Renal cortex interstitium (tissue), 11 donors: ENCODE data around the gene ARRDC2. TPM values are rescaled to one million over a fixed set of nuclear protein-coding genes. Genes with fewer than 3 reads are reported as not detected.
A peak's percentile ranks its signal among the peaks of the same experiment; 100 is the strongest.
"Not testable (repeated sequence)": the region's sequence is repeated elsewhere in the genome, so short reads cannot be mapped to it uniquely, and the experiment has no call there.

Experiments
- DNase-seq, 11 donors: peaks; one replicate each; pipeline ENCODE4 v3.0.0-alpha.2; 2013; ENCODE audit warnings: low read depth in 9 of 11, low spot score in 4 of 11; ENCODE audit errors: extremely low read depth in 1 of 11
- polyA plus RNA-seq, 3 donors: library from polyadenylated mRNA; unstranded; fragments of 120-200 nt; gene quantifications; one replicate each; pipeline ENCODE4 v1.2.1, GENCODE V29; 2013; ENCODE audit not compliant: insufficient read length in 3 of 3

ARRDC2 gene
- polyA plus RNA-seq, 3 donors = 3.4 to 7.5 (median 3.8) TPM

DNA sequence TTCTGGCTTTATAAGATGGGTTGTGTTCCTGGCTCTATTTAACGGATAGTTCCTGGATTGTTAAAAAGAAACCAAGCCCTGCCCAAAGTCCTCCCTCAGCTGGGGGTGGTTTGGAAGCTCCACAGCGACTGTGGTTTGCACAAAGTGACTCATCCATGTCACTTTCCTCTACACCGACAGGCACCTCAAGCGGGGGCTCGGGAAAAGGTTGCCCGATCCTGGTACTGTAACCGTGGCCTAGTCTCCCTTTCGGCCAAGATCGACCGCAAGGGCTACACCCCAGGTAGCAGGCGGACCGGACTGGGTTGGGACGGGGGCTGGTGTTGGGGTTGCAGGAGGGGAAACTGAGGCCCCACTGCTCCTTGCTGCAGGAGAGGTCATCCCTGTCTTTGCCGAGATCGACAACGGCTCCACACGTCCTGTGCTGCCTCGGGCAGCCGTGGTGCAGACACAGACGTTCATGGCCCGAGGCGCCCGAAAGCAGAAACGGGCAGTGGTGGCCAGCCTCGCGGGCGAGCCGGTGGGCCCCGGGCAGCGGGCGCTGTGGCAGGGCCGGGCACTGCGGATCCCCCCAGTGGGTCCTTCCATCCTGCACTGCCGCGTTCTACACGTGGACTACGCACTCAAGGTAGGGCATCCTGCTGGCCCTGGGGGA is 1.6 kb downstream of the ARRDC2 start:
- no peak for DNase-seq

DNA sequence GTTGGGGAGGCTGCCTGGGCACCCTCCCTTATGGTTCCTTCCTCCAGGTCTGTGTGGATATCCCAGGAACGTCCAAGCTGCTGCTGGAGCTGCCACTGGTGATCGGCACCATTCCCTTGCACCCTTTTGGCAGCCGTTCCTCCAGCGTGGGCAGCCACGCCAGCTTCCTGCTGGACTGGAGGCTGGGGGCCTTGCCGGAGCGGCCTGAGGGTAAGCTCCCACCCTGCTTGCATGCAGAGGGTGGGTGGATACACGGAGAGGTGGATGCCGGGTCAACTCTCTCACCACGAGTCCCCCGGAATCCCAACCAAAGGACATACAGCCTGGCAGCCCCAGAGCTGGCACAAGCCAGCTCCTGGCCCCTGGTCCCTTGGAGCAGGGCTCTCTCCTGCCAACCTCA is 2.2 kb downstream of the ARRDC2 start:
- DNase-seq = no peak

DNA sequence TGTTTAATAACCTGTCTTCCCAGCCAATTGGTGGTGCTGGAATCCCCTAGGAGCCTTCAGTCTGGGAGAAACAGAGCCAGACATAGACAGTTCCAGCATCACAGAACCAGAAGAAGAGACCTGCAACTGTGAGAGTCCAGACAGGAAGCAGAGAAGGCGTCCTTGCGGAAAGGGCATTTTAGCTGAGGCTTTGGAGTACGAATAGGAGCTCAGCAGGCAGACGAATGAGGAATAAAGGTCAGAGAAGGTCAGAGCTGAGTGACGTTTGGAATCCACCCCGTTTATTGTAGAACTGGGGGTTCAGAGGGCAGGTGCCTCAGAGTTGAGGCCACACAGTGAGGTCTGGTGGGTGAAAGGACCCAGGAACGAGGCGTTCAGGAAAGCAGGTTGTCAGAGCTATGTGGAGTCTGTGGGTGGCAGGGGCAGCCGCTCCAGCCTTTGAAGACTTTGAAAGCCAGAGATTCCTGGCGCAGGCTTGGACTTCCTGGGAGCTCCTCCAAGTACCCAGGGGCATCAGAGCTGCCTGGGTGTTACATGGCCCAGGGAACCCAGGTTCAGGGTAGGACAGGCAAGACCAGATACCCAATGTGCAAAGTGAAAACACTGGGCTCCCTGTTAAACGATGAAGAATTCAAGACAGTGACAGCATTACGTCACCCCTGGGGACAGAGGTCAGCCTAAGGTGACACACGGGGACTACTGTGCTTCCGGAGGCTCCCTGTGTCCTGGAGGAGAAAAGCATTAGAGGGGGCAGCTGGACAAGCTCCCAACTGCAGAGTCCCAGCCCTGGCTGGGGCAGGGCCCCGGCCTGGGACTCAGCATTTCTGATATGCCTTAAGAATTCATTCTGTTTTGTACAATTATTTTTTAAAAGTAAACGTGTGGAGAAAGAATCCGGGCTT is 5.5 kb downstream of the ARRDC2 start:
- no peak for DNase-seq

DNA sequence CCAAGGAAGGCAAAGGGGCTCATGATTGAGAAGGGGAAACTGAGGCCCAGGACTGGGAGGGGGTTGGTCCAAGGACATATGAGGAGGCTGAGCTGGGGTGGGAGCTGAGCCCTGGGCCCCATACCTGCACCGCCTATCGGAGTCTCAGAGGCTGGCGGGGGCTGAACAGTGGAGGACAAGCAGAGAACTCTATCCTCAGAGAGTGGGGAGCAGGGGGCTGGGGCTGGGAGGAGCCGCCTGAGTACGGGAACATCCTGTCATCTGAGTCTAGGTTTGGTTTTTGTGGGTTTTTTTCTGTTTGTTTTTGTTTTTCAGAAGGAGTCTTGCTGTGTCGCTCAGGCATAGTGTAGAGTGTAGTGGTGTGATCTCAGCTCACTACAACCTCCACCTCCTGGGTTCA is 6.2 kb downstream of the ARRDC2 start:
- no peak for DNase-seq

DNA sequence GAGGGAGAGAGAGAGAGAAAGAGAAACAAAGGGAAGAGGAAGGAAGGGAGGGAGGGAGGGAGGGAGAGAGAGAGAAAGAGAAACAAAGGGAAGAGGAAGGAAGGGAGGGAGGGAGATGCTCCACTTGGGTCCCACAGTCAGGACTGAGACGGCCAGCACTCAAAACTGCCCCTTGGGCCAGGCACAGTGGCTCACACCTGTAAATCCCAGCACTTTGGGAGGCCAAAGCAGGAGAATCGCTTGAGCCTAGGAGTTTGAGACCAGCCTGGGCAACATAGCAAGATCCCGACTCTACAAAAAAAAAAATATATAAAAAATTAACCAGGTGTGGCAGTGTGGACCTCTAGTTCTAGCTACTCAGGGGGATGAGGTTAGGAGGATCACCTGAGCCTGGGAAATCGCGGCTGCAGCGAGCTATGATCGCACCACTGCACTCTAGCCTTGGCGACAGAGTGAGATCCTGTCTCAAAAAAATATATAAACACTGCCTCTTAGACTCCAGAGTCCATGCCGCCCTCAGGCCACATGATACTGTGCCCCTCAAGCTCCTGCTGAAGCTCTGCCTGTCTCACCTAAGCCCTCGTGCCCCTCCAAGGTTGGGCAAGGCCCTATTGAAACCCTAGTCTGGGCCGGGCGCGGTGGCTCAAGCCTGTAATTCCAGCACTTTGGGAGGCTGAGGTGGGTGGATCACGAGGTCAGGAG is 8.4 kb downstream of the ARRDC2 start:
- DNase-seq = no peak

DNA sequence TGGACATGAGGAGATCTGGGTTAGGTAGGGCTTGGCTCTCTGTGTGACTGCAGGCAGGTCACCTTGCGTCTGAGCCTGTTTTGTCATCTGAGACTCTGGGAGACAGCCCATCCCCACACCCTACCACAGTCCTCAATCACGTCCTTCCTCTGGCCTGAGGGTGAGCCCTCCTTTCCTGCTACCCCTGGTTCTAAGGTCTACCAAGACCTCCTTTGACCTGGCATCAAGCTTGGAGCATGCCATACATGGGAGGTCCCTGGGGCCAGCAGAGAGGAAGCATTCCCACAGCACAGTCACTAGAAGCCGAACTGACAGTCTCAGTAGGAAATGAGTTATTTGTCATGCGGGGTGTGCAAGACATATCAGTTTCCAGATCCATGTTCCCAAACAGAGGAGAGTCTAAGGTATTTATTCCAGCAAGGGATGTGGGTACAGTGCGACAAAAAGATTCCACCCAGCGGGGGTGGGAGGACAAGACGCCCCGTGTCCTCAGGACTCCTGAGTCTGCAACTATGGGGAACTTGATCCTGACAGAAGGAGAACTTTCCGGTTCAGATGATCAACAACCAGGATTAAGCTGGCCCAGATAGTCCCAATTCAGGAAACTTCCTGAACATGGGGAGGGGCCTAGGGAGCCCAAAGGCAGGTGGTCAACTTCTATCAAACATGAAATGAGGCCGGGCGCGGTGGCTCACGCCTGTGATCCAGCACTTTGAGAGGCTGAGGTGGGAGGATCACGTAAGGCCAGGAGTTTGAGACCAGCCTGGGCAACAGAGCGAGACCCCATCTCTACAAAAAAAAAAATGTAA is 9.5 kb downstream of the ARRDC2 start:
- no peak for DNase-seq

DNA sequence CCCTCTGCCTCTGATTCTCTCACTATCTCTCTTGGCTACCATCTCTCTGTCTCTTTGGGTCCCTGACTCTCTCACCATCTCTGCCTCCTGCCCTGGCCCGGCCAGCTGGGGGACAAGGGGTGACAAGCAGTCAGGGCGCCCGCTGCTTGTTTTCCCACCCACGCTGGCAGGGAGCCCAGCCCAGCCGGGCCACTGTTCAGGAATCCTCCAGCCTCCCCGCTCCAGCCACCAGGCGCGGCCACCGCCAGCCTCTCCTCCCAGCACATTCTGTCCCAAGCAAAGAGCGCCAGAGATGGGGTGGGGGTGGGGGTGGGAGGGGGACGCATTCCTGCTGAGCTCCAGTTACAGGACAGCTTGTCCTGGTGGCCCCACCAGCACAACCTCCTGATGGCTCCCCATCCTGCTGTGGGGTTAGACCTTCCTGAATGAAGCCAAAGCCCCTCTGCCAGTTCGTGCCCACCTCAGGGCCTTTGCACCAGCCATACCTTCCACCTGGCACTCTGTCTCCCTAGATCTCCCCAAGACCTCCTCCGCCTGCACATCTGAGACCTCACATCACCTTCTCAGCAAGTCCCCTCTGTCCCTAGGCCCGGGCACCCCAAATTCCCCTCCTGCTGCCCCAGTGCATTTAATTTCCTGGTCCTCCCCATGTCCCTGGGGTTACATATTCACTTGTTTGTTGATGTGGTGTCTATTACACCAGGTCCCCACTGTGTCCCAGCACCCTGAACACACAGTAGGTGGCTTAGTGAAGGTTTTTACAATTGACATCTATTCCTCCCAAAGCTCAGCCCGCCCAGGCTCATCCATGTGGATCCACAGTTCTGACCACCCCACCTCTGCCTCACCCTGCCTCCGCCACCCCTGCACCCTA is 12.5 kb downstream of the ARRDC2 start:
- no peak for DNase-seq

DNA sequence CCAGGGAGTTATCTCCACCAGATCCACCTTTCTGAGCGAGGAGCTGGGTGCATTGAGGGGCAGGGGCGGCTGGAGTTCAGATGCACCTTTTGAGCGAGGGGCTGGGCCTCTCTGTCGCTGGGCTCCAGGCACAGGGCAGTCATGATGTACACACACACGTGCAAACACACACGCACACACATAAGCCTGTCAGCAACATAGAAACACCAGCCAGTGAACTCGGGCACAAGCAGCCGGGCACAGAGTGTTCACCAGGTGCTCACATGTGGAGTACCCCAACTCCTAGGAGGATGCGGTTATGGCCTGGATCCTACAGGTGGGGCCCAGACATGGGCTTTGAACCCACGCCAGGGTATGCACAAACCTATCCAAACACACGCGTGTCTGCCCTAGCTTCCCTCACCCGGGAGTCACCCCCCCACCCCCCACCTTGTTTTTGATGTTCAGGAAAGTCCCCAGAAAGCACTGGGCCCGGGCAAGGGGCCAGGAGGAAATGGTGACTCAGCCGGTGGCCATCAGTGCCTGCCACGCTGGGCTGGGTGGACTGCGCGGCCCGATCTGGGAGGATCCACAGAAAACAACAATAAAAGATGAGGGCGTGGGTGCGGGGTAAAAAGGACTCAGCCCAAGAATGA is 13.3 kb downstream of the ARRDC2 start:
- DNase-seq = no peak

DNA sequence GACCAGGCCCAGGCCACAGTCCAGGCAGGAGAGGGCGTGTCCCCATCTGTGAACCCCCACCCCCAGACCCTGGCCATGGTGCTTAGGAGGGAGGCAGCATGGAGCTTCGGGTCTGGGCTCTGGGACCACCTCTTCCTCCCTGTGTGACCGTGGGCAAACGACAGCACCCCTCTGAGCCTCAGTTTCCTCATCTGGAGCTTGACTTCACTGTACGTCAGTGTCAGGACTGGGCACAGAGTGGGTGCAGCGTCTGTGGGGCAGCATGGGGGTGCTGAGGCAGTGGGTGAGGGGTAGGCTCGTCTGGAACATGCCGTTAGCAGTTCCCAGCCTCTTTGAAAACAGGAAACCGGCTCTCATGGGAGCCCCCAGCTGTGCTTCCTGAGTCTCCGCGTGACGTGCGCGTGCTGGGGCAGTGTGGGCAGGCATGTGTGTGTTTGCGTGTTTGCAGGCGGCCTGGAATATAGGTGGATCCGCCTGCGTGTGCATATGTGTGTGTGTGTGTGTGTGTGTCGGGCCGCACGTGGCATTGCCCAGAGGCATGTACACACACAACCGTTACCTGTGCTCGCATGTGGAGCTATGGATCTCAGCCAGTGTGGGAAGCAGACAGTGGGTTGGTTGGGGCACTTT is 15.8 kb downstream of the ARRDC2 start:
- no peak for DNase-seq

DNA sequence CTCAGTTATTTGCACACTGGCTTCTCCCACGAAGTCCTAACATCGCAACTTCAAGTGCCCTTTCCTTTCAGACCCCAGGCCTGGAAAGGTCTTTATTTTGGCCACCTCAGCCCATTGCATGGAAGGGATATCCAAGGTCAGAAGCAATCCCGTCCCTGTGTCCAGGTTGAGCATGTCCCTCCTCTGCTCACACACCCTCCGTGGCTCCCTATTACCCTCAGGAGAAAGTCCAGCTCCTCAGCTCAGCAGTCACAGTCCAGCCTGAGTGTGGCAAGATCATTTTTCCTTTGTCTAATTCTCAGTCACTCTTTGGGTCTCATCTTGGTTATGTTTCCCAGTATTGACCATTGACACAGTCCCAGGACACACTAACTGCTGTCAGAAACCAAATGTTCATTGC is 19.2 kb downstream of the ARRDC2 start:
- DNase-seq = no peak

DNA sequence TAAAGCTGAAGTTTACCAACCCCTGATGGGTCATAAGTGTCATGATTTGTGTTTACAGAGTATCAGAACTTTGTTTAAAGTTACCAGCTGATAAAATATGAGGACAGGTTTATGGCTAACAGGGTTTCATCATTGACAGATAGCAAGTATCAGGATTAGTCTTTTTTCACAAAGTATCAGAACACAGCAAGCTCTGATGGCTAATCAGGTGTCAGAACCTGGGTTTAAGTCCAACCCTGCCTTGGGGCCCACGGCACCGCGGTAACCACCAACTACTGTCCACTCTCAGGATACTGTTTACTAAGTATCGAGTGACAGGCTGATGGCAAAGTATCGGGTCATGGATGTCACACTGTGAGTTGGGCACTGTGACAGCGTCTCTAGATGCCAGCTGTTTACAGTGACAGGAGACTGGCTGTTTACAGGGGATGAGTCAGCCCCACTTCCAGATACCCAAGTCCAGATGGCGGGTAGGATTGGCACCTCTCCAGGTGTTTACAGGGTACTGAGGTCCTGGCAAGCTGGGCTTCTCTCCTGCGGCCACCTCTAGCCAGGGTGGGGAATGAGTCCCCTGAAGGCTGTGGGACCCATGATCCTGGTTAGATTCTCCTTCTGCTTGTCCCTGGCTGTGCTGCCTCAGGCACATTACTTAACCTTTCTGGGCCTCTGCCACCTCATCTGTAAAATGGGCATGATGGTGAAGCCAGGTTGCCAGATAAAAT is 21.8 kb downstream of the ARRDC2 start:
- no peak for DNase-seq

DNA sequence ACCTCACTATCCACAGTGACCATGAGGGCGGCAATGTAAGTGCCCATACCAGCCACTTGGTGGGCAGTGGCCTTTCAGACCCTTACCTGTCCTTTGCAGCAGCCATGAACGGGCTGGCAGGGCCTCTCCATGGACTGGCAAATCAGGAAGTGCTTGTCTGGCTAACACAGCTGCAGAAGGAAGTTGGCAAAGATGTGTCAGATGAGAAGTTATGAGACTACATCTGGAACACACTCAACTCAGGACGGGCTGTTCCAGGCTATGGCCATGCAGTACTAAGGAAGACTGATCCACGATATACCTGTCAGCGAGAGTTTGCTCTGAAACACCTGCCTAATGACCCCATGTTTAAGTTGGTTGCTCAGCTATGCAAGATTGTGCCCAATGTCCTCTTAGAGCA is 23.4 kb downstream of the ARRDC2 start:
- DNase-seq = not testable (repeated sequence)

DNA sequence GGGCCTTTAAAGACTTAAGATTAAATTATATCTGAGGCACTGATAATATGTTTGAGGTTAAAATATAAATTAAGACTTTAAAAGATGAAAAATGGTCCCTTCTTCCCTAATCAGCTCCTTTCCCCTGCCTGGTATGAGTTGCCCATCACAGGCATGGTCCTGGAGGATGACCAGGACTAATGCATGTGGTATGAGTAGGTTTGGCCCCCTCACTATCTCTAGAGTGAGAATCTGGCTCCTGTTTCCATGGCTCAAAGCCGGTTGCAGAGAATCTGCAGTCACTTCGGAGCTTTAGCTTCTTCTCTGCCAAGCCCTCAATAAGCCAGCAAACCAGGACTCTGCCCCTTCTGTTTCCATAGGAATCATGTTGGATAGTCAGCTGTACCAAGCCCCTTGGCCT is 24.1 kb downstream of the ARRDC2 start:
- DNase-seq = not testable (repeated sequence)

DNA sequence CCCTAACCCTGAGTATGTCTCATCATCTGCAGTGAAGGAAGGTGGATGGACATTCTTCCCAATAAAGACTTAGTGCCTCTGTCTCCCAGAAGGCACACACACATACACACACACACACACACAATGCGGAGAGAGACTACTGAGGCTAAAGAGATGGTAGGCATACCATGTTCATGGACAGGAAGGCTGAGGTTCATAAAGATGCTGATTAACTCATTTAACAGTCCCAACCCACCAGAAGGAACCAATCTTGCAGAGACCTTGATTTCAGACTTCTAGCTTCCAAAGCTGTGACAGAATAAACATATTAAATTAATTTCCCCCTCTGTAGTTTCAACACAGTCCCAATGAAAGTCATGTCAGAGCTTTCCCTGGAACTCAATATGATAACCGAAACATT is 33.1 kb downstream of the ARRDC2 start:
- no peak for DNase-seq

DNA sequence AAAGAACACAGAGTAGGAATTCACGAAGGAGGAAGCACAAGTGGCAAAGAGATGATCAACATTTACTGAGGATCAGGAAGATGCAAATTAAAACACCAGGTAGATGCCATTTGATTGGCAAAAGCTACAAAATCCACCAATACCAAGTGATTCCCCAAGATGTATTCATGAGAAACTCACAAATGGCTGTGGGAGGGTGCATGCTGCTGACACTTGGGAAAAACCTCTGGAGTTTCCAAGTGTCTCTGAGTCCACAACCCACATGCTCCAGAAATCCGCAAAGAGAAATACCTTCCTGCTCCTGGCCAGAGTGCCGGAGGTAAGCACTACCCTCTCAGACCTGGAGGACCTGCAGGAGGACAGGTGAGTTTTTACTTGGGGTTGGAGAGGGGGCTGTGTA is 35.7 kb downstream of the ARRDC2 start:
- no peak for DNase-seq

DNA sequence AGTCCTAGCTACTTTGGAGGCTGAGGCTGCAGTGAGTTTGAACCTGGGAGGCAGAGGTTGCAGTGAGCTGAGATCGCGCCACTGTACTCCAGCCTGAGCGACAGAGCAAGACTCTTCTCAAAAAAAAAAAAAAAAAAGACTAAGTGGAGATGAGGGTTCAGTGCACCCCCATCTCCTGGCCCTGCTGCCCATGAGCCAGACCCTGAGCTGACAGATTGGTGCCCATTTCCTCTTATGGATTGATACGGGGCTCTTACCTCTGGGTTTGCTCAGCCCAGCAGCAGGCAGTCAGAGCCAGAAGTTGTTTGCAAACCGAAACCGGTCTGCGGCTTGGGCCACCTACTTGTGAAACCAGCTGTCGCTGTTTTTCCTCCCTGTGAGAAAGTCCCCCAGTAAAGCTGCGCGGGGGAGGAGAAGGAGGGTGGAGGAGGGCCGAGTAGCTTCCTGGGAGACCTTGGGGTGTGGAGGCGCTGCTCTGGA is 36.9 kb downstream of the ARRDC2 start:
- DNase-seq = peak in 4 of 11 donors; percentile 44 to 63 (median 58)
